IPS-18c (cell line): ENCODE results near the gene XK.
"Not testable (repeated sequence)": the region's sequence is repeated elsewhere in the genome, so short reads cannot be mapped to it uniquely, and the experiment has no call there.

Experiments used
- H3K4me3 ChIP-seq: 2 replicates; pipeline ENCODE4 v1.7.0; 2013; ENCODE audit warnings: low read depth, mild to moderate bottlenecking, low read length, moderate library complexity; ENCODE audit not compliant: insufficient read depth
- H3K9me3 ChIP-seq: one replicate; pipeline ENCODE4 v1.6.1; 2013; ENCODE audit warnings: mild to moderate bottlenecking, low read length, moderate library complexity; ENCODE audit not compliant: control insufficient read depth, insufficient read depth

Gene XK, protein sequence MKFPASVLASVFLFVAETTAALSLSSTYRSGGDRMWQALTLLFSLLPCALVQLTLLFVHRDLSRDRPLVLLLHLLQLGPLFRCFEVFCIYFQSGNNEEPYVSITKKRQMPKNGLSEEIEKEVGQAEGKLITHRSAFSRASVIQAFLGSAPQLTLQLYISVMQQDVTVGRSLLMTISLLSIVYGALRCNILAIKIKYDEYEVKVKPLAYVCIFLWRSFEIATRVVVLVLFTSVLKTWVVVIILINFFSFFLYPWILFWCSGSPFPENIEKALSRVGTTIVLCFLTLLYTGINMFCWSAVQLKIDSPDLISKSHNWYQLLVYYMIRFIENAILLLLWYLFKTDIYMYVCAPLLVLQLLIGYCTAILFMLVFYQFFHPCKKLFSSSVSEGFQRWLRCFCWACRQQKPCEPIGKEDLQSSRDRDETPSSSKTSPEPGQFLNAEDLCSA

DNA sequence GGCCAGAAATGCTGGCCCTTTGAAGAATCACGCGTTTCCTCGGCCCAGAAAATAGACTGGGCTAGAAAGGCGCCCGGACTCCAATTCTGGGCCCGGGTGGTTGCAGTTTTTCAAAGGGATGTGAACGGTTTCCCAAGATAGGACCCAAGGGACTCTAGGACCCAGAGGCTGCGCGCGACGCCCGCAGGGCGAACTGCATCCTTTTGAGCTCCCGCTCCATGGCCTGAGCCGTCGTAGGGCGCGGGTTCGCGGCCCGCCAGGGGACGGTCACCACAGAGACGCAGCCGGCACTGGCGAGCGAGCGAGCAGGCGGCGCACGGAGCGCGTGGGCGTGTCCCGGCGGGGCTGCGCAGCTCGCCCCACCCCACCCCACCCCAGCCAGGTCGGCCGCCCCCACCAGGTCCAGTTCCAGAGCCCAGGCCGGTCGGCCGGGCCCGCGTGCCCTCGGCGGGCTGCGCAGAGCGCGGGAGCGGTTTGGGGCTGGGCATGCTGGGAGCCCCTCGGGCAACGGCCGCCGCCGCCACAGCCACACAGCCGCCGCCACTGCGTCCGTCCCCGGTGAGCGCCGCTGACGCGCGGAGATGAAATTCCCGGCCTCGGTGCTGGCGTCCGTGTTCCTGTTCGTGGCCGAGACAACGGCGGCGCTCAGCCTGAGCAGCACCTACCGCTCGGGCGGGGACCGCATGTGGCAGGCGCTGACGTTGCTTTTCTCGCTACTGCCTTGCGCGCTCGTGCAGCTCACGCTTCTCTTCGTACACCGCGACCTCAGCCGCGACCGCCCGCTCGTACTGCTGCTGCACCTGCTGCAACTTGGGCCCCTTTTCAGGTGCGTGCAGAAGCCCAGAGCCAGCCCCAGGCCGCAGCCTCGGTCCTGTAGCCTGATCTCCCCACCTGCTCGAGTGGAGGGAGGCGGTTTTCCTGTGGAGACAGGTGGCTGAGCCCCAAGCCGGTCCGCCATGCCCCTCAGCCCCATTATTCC, at the start of gene XK:
TSS of gene XK (plus strand) at position 411 of the 979 bp plus-strand sequence. CDS start at position 582, 171 bp downstream.
- H3K4me3 ChIP-seq, result peak within 1 kb of the TSS; percentile 46

DNA sequence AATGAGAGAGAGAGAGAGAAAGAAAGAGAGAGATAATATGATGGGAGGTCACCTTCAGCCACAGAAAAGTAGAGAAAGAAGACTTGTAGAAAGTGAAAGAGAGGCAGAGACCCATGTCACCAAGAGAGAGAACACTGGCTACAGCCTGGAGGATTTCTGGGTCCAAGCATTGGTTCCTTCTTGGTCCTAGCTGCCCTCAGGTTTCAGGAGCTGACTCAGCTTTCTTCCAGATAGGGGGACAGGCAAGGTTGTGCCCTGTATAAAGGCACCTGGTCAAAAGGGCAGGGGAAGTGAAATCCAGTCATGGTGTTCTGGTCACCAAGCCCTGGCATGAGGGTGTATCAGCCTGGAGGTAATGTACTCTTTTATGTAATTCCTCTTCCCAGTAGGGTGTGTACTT, 47.5 kb upstream of the XK start:
- H3K9me3 ChIP-seq, result peaks cover 2% of the 10 kb centered on the region

More for the DNA sequence above, at the start of gene XK:
- no peaks in the 10 kb centered on the region for H3K9me3 ChIP-seq

DNA sequence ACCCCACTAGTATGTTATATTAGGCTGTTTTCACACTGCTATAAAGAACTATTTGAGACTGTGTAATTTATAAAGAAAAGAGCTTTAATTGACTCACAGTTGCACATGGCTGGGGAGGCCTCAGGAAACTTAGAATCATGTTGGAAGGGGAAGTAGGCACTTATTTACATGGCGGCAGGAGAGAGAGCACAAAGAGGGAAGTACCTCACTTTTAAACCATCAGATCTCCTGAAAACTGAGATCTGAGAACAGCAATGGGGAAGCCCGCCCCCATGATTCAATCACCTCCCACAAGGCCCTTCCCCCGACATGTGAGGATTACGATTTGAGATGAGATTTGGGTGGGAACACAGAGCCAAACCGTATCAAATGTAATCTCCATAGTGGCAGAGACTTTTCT, 45.4 kb upstream of the XK start:
- Histone ChIP-seq H3K9me3 (peaks cover 2% of the 10 kb centered on the region), H3K4me3 (no peak overlapping the region)

More for the DNA sequence above, 47.5 kb upstream of the XK start:
- no peak overlapping the region for H3K4me3 ChIP-seq

DNA sequence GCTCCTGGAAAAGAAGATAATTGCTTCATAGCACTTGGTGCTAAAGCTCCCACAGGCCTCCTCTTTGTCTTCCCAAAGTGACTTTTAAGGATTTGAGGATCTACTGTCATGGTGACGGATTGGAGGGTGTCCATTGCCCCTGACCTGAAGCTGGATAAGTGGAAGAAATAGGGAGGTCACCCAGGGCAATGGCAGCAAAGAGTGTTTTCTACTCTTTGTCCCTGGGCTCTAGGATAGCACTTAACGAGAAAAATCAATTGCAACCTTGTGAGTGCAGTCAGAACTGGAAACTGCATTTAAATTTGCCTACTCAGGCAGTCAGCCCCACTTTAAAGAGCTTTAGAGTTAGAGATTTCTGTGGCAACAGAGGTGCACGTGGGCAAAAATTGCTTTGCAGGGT, 43.7 kb upstream of the XK start:
- Histone ChIP-seq H3K4me3 (no peak overlapping the region), H3K9me3 (no peaks in the 10 kb centered on the region)

DNA sequence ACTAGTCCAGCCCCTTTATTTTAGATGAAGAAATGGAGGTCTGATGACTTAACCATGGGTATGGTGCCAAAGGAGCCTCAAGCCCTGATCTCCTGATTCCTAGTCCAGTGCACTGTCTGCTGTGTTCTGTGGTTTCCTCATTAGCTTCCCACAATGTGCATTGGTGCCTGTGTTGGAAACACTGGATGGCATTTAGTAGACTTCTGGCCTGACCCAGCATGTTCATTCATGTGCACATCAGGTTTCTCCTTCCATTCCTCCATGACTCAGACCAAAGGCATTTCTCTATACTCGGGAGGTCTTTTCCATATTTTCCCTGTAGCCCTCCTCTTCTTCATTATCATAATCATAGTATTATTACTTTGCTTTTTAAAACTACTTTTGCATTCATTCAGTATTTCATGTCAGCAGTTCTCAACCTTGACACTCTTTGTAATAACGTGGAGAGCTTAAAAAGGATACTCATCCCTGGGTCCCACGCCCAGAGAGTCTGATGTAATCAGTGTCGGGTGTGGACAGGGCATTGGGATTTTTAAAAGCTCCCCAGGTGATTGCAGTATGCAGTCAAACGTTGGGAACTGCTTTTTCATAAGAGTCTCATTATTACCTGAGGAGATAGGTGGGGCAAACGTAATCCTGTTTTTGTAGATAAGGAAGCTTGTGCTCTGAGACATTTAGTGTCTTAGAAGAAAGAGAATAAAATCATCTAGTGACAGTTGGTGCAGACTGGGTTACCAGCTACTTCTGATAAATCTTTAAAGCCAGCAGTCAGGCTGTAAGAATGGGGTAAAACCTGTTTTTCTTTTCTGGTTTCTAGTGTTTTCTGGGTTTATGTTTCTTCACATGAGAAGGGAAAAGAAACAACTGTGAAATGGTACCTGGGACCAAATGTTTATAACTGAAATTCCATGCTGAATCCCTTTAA, 40.9 kb upstream of the XK start:
- H3K9me3 ChIP-seq, result no peaks in the 10 kb centered on the region
- H3K4me3 ChIP-seq, result no peak overlapping the region

DNA sequence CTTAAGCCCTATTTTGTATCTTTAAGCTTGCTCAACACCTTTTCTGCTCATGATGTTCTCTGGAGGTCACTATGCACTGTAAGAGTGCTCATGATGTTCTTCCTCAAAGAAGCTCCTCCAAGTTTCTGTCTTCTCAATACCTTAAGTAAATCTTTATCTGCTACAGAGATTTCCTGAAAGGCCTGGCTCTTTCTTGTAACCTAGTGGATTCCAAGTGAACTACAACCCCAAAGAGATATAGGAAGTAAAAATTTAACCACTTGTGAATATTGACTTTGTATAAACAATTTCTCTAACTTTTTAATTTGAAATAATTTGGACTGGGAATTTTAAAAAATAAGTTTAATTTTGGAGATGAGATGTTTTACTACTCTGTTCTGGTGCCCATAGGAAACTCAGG, 39.3 kb upstream of the XK start:
- Histone ChIP-seq H3K9me3 (no peaks in the 10 kb centered on the region), H3K4me3 (no peak overlapping the region)

DNA sequence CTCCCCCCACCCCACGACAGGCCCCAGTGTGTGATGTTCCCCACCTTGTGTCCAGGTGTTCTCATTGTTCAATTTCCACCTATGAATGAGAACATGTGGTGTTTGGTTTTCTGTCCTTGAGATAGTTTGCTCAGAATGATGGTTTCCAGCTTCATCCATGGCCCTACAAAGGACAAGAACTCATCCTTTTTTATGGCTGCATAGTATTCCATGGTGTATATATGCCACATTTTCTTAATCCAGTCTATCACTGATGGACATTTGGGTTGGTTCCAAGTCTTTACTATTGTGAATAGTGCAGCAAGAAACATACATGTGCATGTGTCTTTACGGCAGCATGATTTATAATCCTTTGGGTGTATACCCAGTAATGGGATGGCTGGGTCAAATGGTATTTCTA, 34.7 kb upstream of the XK start:
- H3K4me3 ChIP-seq, result not testable (repeated sequence)

DNA sequence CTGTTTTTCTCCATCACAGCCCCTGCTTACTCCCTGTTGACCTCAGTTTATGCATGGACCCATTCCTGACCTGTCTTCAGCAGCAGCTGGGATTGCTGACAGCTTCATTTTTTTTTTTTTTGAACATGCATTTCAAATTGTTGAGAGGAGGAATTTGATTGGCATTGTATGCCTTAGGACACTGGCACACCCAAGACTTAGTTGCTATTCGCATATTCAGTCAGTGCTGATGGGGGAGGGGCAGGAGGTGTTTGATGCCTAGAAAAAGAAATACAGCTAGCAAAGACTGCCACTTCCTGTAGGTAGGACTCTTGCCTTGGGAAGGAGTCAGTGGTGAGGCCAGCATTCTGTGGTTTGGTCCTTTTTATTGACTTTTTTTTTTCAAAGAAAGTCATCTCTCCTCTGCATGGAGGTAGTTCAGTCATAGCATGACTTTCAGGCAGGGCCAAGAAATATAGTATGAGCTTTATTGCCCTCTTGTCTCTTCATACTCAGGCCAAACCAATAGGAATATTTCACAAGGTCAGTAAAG, 33.6 kb upstream of the XK start:
- Histone ChIP-seq H3K9me3 (no peaks in the 10 kb centered on the region), H3K4me3 (no peak overlapping the region)

More for the DNA sequence above, 34.7 kb upstream of the XK start:
- not testable (repeated sequence) for H3K9me3 ChIP-seq

DNA sequence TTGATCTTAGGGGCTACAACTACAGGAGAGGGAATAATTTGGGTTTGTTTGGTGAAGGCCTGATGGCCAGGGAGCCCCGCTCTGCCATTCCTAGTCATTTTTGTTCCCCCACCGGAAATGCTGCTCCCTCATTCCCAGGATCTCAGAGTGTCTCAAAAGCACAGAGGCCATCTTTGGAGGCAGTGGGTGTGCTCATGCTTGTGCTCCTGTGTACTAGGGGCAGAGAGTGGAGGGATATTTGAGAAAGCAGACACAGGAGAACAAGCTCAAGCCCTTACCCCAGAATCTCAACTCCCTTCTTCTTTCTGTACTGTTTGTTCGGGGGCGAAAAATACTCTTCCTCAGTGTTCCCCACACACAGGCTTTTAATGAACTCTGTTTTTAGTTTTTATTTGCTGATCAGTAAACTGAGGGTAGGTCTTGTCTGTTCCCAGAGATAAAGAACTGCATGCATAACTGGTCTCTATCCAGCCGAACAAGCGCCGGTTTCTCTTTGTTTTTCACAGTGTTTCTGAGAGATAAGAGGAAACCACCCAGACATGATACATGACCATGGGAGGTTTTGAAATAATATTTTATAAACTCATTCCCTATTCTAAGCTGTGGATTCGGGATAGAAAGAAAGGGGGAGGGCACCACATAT, 32.9 kb upstream of the XK start:
- no peaks in the 10 kb centered on the region for H3K9me3 ChIP-seq
- H3K4me3 ChIP-seq, result no peak overlapping the region

DNA sequence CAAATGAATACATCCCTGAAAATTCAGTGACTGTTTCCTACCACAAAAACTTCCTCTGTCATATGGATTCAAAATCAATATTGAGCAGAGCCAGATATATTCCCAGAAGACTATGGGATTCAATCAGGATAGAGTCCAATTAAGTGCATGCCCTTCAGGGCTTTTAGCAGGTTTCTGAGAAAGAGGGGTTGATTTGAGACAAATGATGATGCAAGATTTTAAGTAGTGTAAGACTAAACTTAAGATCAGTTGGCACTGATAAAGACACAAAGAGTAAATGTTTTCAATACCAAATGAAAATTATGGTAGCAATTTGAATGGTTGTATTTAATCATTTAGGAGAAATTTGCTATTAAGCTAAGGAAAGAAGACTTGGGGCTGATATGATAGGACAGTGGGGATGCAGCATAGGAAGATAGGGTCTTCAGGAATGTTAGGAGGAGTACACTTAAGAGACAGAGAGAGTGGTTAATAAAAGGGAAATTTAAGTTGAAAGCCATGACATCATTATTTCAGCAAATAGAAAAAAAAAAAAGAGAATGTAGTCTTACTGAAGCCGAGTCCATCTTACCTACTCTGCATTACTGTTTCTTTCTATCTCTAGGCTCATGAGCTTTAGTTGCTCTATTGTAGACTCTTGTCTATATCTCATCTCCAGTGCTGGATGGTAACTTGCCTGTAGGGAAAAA, 32.0 kb upstream of the XK start:
- Histone ChIP-seq H3K9me3 (no peaks in the 10 kb centered on the region), H3K4me3 (no peak overlapping the region)

DNA sequence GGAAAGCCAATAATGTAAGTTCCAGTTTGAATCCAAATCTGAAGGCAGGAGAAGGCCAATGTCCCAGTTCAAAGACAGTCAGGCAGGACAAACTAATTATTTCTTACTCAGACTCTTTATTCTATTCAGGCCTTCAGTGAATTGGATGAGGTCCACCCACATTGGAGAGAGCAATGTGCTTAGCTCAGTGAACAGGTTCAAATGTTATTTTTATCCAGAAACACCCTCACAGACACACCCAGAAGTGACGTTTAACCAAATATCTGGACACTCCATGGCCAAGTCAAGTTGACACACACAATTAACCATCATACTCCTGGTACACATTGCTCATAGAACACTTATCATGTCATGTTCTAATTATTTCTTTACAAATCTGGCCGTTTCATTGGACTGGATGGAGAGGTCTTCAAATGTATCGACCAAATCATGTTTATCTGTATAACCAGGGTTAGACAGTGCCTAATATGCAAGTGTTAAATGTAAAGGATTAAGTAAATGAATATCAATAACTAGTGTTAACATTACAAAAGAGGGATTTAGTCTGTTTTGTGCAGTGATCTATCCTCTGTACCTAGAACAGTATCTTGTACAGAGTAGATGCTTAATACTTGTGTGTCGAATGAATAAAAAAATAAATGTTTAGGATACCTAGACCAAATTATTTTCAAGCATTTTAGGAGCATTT, 27.1 kb upstream of the XK start:
- no peaks in the 10 kb centered on the region for H3K9me3 ChIP-seq
- H3K4me3 ChIP-seq, result no peak overlapping the region

DNA sequence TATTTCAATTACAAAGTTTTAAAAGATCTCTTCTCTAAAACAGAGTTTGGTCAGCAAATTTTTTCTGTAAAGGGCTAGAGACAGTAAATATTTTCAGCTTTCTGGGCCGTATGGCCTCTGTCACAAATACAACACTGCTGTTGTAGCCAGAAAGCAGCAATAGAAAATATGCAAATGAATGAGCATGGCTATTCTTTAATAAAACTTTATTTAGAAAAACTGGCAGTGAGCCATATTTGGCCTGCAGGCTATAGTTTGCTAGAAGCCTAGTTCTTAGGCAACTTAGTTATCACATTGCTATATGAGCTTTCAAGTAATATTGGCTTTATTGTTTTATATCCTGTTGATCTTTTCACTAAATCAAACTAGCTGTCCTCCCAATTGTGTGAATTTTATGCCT, 26.5 kb upstream of the XK start:
- H3K4me3 ChIP-seq, result no peak overlapping the region
- H3K9me3 ChIP-seq, result no peaks in the 10 kb centered on the region

DNA sequence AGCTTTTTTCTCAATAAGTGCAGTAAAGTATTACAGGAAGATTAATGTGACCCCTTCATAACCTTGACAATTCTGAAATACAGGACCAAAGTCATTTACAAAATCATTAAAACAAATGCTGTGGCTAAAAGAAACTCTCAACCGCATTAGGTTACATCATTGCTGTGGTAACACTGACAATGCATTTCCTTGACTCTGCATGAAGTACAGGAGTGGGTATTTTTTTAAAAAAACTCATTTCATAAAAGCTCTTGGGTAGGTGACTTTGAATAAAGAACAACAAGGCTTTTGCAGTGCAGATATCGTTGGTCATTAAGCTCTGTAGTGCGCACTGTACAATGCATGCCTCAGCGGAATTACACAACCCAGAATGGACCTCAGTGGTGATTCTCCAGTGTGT, 23.4 kb upstream of the XK start:
- H3K9me3 ChIP-seq, result no peaks in the 10 kb centered on the region

DNA sequence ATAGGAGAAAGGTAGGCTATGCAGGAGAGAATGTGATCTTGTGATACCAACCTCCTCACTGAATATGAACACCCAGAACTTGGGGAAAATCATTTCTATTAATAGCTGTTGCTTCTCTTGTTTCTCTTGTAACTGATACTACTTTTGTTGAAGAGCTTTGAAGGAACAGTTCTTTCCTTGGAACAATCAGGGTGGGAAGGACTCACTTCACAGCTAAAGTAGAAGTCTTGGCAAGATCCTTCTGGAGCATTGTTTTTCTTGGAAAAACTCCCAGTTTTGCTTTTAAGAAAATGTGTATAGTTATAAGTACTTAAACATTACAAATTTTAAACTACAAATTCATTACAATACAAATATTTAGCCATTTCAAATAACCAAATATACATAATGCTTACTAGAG, 19.1 kb upstream of the XK start:
- Histone ChIP-seq H3K4me3 (no peak overlapping the region), H3K9me3 (no peaks in the 10 kb centered on the region)

More for the DNA sequence above, 23.4 kb upstream of the XK start:
- H3K4me3 ChIP-seq, result no peak overlapping the region

DNA sequence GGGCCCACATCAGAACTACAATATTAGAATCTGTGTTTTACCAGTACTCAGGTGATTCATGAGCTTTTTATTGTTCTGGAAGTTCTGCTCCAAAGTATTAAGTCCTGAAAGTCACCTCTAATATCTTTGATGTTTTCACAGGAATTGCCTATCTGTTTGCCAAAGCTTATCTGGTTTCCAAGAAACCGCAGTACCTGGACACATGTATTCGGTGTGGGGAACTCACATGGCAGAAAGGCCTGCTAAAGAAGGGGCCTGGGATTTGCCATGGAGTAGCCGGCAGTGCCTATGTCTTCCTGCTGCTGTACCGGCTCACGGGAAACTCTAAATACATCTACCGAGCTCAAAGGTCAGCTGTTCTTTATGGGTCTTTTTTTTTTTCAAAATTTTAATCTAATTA, 18.4 kb upstream of the XK start:
- H3K4me3 ChIP-seq, result no peak overlapping the region
- H3K9me3 ChIP-seq, result no peaks in the 10 kb centered on the region
